Stimulated activated CD4-positive, alpha-beta T cell treated with anti-CD3 and anti-CD28 coated beads, Interleukin-2, amount 100 ng/mL, for 24 hours (primary cell): Measurements from ENCODE around the gene ARHGAP12.
"Not testable (repeated sequence)": the region's sequence is repeated elsewhere in the genome, so short reads cannot be mapped to it uniquely, and the experiment has no call there.

ENCODE experiments used
- DNase-seq, 2 donors: peaks; one replicate each; pipeline ENCODE4 v3.0.0-alpha.2; 2020

The ARHGAP12 gene

DNA sequence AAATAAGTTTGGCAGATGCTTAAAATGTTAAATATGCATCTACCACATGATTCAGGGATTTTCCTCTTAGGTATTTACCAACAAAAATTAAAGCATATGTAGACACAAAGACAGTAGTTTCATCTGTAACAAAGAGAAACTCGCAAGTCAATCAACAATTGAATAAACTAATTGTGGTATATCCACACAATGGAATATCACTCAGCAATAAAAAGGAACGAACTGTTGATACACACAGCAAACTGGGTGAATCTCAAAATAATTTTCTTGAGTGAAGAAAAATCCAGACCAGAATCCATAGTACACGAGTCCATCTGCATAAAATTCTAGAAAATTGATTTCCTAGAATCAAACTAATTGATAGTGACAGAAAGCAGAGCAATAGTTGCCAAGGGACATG lies 5.2 kb downstream of the ARHGAP12 start:
- no peak for DNase-seq

GRCh38 chr10:31921031-31921430 lies 7.6 kb downstream of the ARHGAP12 start:
- no peak for DNase-seq

GRCh38 chr10:31920538-31920937 lies 8.1 kb downstream of the ARHGAP12 start:
- DNase-seq = no peak

- DNase-seq = no peak
Measured at GRCh38 chr10:31918671-31919409, 9.8 kb downstream of the ARHGAP12 start.

GRCh38 chr10:31914370-31914769 lies 14.3 kb downstream of the ARHGAP12 start:
- DNase-seq = no peak

GRCh38 chr10:31912898-31913850 lies 15.5 kb downstream of the ARHGAP12 start:
- no peak for DNase-seq

GRCh38 chr10:31912289-31912688 lies 16.3 kb downstream of the ARHGAP12 start:
- no peak for DNase-seq

GRCh38 chr10:31910016-31910415 lies 18.6 kb downstream of the ARHGAP12 start:
- no peak for DNase-seq

GRCh38 chr10:31908157-31908556 lies 20.5 kb downstream of the ARHGAP12 start:
- DNase-seq = no peak

GRCh38 chr10:31906039-31906438 lies 22.6 kb downstream of the ARHGAP12 start:
- no peak for DNase-seq

- no peak for DNase-seq
Measured at GRCh38 chr10:31905586-31905985, 23.0 kb downstream of the ARHGAP12 start.

GRCh38 chr10:31902625-31903024 lies 26.0 kb downstream of the ARHGAP12 start:
- DNase-seq = no peak

DNA sequence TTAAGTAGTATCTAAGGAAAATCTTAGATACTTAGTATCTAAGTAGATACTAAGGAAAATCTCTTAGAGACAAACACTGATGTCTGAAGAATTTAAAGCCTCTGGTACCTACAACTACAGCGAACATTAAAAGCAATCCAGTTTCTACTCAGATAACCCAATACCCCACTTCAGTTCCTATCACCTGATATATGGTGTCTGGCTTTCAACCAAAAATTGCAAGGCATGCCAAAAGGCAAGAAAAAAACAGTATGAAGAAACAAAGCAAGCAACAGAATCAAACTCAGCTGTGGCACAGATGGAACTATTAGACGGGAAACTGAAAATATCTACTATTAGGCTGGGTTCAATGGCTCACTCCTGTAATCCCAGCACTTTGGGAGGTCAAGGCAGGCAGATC lies 31.1 kb downstream of the ARHGAP12 start:
- no peak for DNase-seq

GRCh38 chr10:31896968-31897384 lies 31.7 kb downstream of the ARHGAP12 start:
- DNase-seq = no peak

GRCh38 chr10:31895722-31896121 lies 32.9 kb downstream of the ARHGAP12 start:
- DNase-seq = not testable (repeated sequence)

- no peak for DNase-seq
Measured at GRCh38 chr10:31888442-31888841, 40.2 kb downstream of the ARHGAP12 start.

DNA sequence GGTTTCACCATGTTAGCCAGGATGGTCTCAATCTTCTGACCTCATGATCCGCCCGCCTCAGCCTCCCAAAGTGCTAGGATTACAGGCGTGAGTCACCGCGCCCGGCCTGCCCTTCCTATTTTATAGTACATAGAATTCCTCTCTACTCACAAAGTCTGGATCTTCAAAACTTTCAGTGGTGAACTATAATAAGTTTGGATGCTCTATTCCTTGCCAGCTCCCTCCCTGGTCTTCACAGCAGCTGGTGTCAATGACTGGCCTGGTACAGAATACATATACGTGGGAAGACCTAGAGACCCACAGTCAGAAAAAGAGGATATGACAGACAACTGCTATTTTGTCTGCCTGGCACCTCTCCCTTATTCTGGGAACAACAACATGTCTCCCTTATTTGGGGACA lies 40.8 kb downstream of the ARHGAP12 start:
- DNase-seq = no peak

DNA sequence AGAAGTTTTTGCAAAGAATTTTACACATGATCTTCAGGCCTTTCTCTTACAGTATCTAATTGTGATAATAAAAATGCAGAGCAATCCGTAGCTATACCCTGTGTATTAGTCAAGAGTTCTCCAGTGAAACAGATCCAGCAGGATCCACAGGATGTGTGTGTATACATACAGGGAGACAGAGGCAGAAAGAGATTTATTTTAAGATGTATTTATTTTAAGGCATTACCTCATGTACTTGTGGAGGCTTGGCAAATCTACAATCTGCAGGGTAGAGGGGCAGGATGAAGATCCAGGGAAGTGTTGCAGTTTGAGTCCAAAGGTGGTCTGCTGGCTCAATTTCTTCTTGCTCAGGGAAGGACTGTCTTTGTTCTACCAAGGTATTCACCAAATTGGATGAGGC lies 41.7 kb downstream of the ARHGAP12 start:
- DNase-seq = no peak

- DNase-seq = no peak
Measured at GRCh38 chr10:31885971-31886370, 42.7 kb downstream of the ARHGAP12 start.

DNA sequence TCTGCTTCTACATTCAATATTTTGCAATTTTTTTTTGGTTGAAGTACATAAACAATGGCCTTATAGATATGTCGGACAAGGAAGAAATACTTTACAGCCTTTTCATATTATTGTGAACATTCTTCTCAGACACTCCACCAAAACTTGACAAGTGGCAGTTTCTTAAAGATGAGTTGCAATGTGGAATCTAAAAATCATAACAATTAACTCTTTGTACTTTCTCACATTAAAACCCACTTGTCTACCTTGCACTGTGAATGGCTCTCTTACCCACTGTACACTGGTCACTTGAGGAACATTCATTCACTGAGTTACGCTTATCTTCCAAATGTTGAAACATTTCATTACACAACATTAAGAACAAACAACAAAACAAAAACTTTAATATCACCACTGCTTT lies 44.2 kb downstream of the ARHGAP12 start:
- no peak for DNase-seq

DNA sequence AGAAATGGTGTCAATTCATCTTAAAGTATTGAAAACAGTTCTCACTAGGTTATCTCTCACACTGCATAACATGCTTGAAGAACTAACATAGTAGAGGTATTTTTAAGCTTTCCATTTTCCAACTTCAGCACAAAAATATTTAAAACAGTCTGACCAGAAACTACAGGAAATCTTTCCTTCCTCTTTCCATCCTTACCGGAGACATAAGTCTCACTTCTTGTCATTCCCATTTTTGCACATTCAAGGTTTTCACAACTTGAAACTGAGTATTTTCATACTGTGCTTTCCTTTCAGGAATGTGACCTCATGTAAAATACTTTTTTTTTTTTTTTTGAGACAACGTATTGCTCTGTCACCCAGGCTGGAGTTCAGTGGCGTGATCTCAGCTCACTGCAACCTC lies 45.2 kb downstream of the ARHGAP12 start:
- no peak for DNase-seq

DNA sequence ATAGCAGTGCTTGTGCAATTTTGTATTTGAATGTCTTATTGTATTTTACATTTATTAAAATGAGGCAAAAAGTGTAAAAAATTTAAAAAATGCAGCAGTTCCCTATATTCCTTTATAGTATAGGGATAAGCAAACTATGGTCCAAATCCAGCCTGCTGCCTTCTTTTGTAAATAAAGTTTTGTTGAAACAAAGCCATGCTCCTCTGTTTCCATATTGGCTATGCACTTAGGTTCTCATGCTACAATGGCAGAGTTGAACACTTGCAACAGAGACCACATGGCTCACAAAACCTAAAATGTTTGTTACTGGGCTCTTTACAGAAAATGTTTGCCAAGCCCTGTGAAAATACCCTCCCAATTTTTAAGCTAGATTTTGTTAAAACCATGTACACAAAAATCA lies 50.1 kb downstream of the ARHGAP12 start:
- no peak for DNase-seq

- no peak for DNase-seq
Measured at GRCh38 chr10:31876652-31877352, 51.8 kb downstream of the ARHGAP12 start.
